BJ (cell line): ENCODE data around the gene SLC66A1. TPM values are rescaled to one million over a fixed set of nuclear protein-coding genes. Genes with fewer than 3 reads are reported as not detected.

Source experiments
- CTCF ChIA-PET: fragments of 350-600 bp; formaldehyde crosslinking; extraction: SDS; loops from one replicate; lab custom pipeline; 2021; ENCODE audit warnings: antibody characterized with exemption, inconsistent platforms; lab: Yijun Ruan, JAX
- POLR2A ChIA-PET: fragments of 300-600 bp; sonication (Branson Sonifier 250); formaldehyde crosslinking; extraction: SDS; loops from one replicate; lab custom pipeline; 2021; ENCODE audit warnings: antibody characterized with exemption; lab: Charles Lee
- DNase-seq: peaks from one replicate; pipeline ENCODE4 v3.0.0-alpha.2; 2011; ENCODE audit warnings: low read depth
- H3K27me3 ChIP-seq: 2 replicates; pipeline ENCODE4 v1.6.0; 2011; ENCODE audit warnings: low read length; ENCODE audit not compliant: control insufficient read depth, insufficient read depth
- H3K36me3 ChIP-seq: 2 replicates; pipeline ENCODE4 v1.5.1; 2011; ENCODE audit warnings: low read length; ENCODE audit not compliant: control insufficient read depth, insufficient read depth
- H3K4me3 ChIP-seq: 2 replicates; pipeline ENCODE4 v1.5.1; 2011; ENCODE audit warnings: low read depth, mild to moderate bottlenecking, control low read depth, low read length
- CTCF ChIP-seq: IDR thresholded peaks from 2 replicates; pipeline ENCODE4 v1.5.1; 2011; ENCODE audit warnings: low read depth, mild to moderate bottlenecking, control low read depth, inconsistent platforms, low read length, moderate library complexity; ENCODE audit not compliant: insufficient read depth
- polyA plus RNA-seq: library from polyadenylated mRNA; depleted of rRNA; stranded (reverse); fragments of >200 nt; gene quantifications from 2 replicates; pipeline ENCODE4 v1.2.3, GENCODE V29; 2011

Gene SLC66A1
- polyA plus RNA-seq, 1 experiment, result 17.7 TPM

- POLR2A ChIA-PET, result no interaction called here
- Histone ChIP-seq H3K36me3 (peaks cover 6% of the 10 kb centered on the region), H3K27me3 (no peaks in the 10 kb centered on the region), H3K4me3 (no peak overlapping the region)
- no peak for TF ChIP-seq CTCF
- CTCF ChIA-PET, result interaction anchor here (1.0 to 1.8 kb wide), 2 partner anchors 26 to 281 kb away, joined by 3 to 5 read pairs; no protein-coding TSS in a partner anchor
- DNase-seq, result no peak
Observed at GRCh38 chr1:19367584-19368041, 55.5 kb downstream of the SLC66A1 start.

- TF ChIP-seq CTCF, result no peak
- H3K4me3 ChIP-seq, result no peak overlapping the region
- no peak for DNase-seq
- H3K36me3 ChIP-seq, result peaks cover 6% of the 10 kb centered on the region
- POLR2A ChIA-PET, result no interaction called here
- CTCF ChIA-PET, result interaction anchor here (1.0 to 1.8 kb wide), 3 partner anchors 26 to 281 kb away, joined by 3 to 5 read pairs (median 3); no protein-coding TSS in a partner anchor
- H3K27me3 ChIP-seq, result no peaks in the 10 kb centered on the region
Observed at GRCh38 chr1:19368050-19368449, 55.9 kb downstream of the SLC66A1 start.

GRCh38 chr1:19368964-19369363 is 56.8 kb downstream of the SLC66A1 start:
- no peak for DNase-seq
- ChIA-PET POLR2A (no interaction called here), CTCF (interaction anchor here (1.2 to 1.8 kb wide), 3 partner anchors 22 to 35 kb away, joined by 3 to 5 read pairs (median 3); no protein-coding TSS in a partner anchor)
- Histone ChIP-seq H3K27me3 (no peaks in the 10 kb centered on the region), H3K36me3 (peaks cover 7% of the 10 kb centered on the region), H3K4me3 (no peak overlapping the region)
- no peak for TF ChIP-seq CTCF

- peaks cover 9% of the 10 kb centered on the region for H3K36me3 ChIP-seq
- ChIA-PET POLR2A (no interaction called here), CTCF (interaction anchor here (1.2 kb wide), 1 partner anchor 21 kb away, joined by 3 read pairs; no protein-coding TSS in a partner anchor)
- no peak for DNase-seq
- TF ChIP-seq CTCF, result no peak
- no peak overlapping the region for H3K4me3 ChIP-seq
- H3K27me3 ChIP-seq, result no peaks in the 10 kb centered on the region
Observed at GRCh38 chr1:19369396-19370090, 57.4 kb downstream of the SLC66A1 start.

- POLR2A ChIA-PET, result no interaction called here
- no peak for DNase-seq
- no peak overlapping the region for H3K4me3 ChIP-seq
- TF ChIP-seq CTCF, result no peak
- no peaks in the 10 kb centered on the region for H3K27me3 ChIP-seq
- CTCF ChIA-PET, result no interaction called here
- H3K36me3 ChIP-seq, result peaks cover 16% of the 10 kb centered on the region
Observed at GRCh38 chr1:19370453-19371170, 58.5 kb downstream of the SLC66A1 start.
